HG02938 (cell line): ENCODE data around the gene TMEM161B.
A peak's percentile ranks its signal among the peaks of the same experiment; 100 is the strongest.
"Not testable (repeated sequence)": the region's sequence is repeated elsewhere in the genome, so short reads cannot be mapped to it uniquely, and the experiment has no call there.

ENCODE experiments used
- ATAC-seq: cut with Tn5 transposase; IDR thresholded peaks from one replicate; pipeline ENCODE4 v1.9.1; 2021; ENCODE audit warnings: mild to moderate bottlenecking, moderate library complexity; ENCODE audit not compliant: unreplicated experiment

The TMEM161B gene

GRCh38 chr5:88250010-88250409, 18.6 kb downstream of the TMEM161B start:
- ATAC-seq: no peak

- no peak for ATAC-seq
Observed at GRCh38 chr5:88248743-88249540, 19.7 kb downstream of the TMEM161B start.

DNA sequence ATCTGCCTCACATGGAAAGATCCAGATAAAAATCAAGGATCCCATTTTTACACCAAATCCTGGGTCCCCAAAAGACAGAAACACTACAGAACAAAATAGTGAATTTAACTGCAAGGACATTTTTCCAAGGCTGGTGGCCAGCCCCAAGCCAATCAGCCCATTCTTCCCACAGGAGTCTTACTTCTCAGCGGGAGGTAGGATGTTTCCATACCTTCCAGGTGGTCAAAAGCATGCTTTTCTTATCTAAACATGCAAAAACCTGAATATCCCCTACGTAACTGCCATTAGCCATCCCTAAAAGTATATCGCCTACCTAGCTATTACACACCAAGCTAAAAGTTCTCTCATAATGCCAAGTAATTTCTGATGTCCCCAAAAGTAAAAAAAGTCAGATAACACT, 20.6 kb downstream of the TMEM161B start:
- no peak for ATAC-seq

DNA sequence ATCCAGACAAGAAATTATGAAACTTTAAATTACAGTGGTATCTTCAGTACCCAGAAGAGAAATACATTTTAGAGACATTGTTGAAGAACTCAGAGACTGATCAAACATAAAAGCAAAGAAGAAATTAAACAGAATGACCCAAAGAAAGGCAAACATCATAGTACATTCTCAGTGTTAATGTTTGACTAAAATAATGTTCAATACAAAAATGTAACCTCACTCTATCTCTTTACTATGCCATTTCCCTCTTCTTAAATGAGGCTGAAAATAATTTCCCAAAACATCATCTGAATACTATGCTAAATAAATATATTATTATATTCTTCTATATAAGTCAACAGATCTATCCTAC, 22.8 kb downstream of the TMEM161B start:
- no peak for ATAC-seq

DNA sequence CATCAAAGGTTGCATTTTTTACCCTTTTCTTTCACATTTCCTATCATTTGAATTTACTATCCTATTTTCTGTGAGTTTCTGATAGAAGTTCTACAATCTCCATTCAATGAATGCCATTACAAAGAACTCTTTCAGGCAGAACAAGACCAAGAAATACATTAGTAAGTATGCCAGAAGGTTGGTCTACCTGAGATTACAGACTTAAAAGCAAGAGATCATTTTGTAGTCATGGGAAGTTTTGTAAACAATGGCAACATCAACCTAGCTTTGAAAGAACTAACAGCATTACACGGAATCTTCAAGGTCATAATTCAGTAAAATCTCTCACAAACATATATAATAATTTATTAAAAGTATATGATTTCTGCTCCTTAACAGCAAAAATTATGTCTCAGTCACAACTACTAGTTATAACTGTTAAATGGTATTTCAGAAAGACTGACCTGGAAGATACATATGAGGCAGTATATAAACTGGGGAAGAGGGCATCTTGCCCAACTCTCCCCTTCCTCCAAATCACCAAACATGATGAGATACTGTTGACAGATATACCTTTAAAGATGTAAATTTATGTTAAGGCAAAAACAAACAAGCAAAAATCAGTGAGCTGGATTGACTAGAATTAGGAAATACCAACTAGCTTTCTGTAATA, 23.3 kb downstream of the TMEM161B start:
- ATAC-seq: no peak

DNA sequence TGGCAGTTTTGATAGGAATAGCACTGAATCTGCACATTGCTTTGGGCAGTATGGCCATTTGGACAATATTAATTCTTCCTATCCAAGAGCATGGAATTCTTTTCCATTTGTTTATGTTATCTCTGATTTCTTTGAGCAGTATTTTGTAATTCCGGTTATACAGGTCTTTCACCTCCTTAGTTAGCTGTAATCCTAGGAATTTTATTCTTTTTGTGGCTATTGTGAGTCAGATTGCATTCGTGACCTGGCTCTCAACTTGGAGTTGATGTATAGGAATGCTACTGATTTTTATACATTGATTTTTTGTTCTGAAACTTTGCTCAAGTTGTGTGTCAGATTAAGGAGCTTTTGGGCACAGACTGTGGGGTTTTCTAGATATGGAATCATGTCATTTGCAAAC, 24.0 kb downstream of the TMEM161B start:
- ATAC-seq: no peak

DNA sequence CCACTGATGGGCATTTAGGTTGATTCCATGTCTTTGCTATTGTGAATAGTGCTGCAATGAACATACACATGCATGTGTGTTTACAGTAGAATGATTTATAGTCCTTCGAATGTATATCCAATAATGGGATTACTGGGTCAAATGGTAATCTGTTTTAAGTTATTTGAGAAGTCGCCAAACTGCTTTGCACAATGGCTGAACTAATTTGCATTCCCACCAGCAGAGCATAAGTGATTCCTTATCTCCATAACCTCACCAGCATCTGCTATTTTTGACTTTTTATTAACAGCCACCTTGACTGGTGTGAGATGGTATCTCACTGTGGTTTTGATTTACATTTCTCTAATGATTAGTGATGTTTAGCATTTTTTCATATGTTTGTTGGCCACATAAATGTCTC, 25.2 kb downstream of the TMEM161B start:
- ATAC-seq: not testable (repeated sequence)

- peak; percentile 50 for ATAC-seq
Observed at GRCh38 chr5:88238732-88239131, 29.9 kb downstream of the TMEM161B start.

GRCh38 chr5:88236866-88237642, 31.6 kb downstream of the TMEM161B start:
- no peak for ATAC-seq

- no peak for ATAC-seq
Observed at GRCh38 chr5:88235828-88236227, 32.8 kb downstream of the TMEM161B start.

- ATAC-seq: no peak
Observed at GRCh38 chr5:88235346-88235745, 33.3 kb downstream of the TMEM161B start.

- no peak for ATAC-seq
Observed at GRCh38 chr5:88230546-88231066, 38.0 kb downstream of the TMEM161B start.

DNA sequence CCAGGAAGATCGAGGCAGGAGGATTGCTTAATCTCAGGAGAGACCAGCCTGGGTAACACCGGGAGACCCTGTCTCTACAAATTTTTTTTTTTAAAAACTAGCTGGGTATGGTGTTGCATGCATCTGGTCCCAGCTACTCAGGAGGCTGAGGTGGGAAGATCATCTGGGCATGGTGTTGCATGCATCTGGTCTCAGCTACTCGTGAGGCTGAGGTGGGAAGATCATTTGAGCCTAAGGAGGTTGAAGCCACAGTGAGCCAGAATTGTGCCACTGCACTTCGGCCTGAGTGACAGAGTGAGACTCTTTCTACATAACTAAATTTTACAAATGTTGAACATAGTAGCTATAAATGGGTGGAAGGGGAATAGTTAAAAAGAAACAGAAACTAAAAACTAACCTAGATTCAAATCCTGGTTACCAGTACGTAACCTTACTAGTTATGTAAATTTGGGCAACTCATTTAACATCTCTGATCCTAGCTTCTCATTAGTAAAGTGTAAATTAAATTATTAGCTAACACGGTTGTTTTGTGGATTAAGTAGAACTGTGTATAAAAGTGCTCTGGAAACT, 41.7 kb downstream of the TMEM161B start:
- ATAC-seq: peak; percentile 86

DNA sequence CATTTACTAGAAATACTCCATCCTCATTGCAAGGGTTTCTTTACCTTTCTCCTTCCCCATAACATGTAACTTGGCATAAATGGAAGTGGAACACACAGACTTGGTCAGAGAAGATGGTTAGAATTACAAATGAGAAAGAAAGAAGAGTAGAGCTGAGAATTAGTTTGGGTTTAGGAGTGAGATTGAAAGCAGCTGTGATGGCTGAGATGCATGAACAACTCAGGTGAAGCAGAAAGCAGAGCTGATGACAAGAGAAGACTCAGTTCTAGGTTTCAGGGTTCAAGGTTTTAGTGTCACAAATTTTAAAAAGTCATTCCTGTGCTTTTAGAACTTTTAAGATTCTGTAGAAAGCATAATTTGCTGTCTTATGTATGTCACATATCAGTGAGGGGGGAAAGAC, 54.0 kb downstream of the TMEM161B start:
- peak; percentile 47 for ATAC-seq

- ATAC-seq: no peak
Observed at GRCh38 chr5:88207575-88207974, 61.1 kb downstream of the TMEM161B start.

DNA sequence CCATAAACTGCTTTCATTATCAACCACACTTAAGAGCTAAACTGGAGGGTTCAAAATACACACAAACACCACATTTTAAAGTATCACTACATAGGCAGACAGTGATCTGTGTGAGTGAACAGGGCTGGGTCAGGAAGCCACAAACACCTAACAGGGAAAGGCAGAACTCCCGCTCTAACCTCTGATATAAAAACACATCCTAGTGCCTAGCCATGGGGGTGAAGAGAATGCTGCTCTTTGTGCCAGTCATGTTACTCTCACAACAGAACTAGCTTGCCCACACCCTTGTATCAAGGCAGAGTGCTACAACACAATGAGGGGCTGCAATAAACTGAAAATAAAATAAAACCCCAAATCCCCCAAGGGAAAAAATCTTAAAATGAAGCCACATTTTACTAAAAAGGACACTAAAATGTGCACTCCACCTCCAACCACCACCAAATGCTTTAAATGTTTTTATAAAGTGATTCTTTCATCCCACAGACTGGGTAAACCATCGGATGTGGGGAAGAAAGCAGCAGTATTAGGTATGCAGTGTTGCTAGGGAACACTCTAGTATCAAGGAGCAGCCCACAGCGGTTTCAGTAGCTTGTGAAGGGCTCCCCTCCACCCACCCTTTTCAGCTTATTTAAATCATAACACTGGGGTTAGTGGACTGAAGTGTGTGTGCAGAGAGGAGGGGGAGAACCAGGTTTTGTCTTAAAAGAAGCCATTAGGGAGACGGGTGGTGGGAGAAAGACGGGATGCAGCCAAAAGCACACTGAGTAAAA, 64.5 kb downstream of the TMEM161B start:
- peak; percentile 58 for ATAC-seq

GRCh38 chr5:88195636-88196035, 73.0 kb downstream of the TMEM161B start:
- ATAC-seq: no peak

- ATAC-seq: no peak
Observed at GRCh38 chr5:88193896-88194295, 74.7 kb downstream of the TMEM161B start.

- ATAC-seq: no peak
Observed at GRCh38 chr5:88190106-88190834, 78.4 kb downstream of the TMEM161B start.

GRCh38 chr5:88189484-88189883, 79.2 kb downstream of the TMEM161B start:
- ATAC-seq: not testable (repeated sequence)
